Suprapubic skin (tissue), 4 donors: ENCODE results near the gene RPIA.

Experiments
- CTCF ChIP-seq, 2 donors: fragments of 200-600 bp in 1 of 2; fragments of 450-650 bp in 1 of 2; sonication (generic) in 1 of 2; IDR thresholded peaks; one replicate each; pipeline ENCODE4 v1.5.1; 2016 to 2019; ENCODE audit warnings: antibody characterized with exemption in 2 of 2, mild to moderate bottlenecking in 1 of 2, moderate library complexity in 1 of 2
- POLR2A ChIP-seq, 2 donors: fragments of 450-650 bp; IDR thresholded peaks; one replicate each; pipeline ENCODE4 v1.6.1; 2017; ENCODE audit warnings: antibody characterized with exemption in 2 of 2, mild to moderate bottlenecking in 2 of 2, moderate library complexity in 2 of 2
- POLR2AphosphoS5 ChIP-seq, 3 donors: sonication (generic); formaldehyde crosslinking; IDR thresholded peaks; one replicate each; pipeline ENCODE4 v1.6.1; 2017; ENCODE audit warnings: antibody characterized with exemption in 3 of 3

GRCh38 chr2:88739985-88740600, 48.6 kb downstream of the RPIA start:
- TF ChIP-seq CTCF (IDR thresholded peaks at IDR 0.05) (peak; percentile 63 to 89), POLR2AphosphoS5 (IDR thresholded peaks at IDR 0.05) (no peak), POLR2A (IDR thresholded peaks at IDR 0.05) (no peak)
